ENCODE measurements around the gene GGNBP2. TPM values are rescaled to one million over a fixed set of nuclear protein-coding genes. Genes with fewer than 3 reads are reported as not detected.

GGNBP2 gene
- total RNA-seq, 2 experiments from 2014 or later = 96.2 to 99.9 TPM

DNA sequence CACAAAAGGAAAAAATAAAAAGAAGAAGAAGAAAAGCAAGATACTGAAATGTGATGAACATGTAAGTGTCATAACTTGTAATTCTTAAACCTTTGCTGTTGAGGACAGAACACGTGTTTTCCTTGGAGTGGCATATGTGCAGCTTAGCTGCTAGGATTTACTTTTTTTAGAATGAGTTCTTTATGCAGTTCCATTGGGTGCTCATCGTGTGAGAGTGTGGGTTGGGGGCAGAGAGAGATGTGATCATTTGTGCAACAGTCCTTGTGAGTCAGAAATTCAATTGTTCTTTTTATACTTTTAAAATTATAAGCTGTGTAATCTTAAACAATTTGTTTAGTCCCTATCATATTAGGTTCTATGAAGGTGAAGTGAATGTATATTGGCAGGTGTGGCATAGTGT is 41.4 kb downstream of the GGNBP2 start:
- Mint-ChIP-seq H3K27ac (no peak overlapping the region), H3K9me3 (no peaks in the 10 kb centered on the region), H3K36me3 (ENCODE audit: low read depth) (peaks cover 16% of the 10 kb centered on the region), H3K4me3 (no peak overlapping the region), H3K4me1 (ENCODE audit: low read depth) (peaks cover 8% of the 10 kb centered on the region), H3K27me3 (ENCODE audit: low read depth) (no peaks in the 10 kb centered on the region)
- DNase-seq = no peak
- intact Hi-C loops (cut with micrococcal nuclease) = no loop called here
- CTCF ChIA-PET = no interaction called here

GRCh38 chr17:36590082-36590481 is 45.4 kb downstream of the GGNBP2 start:
- CTCF ChIA-PET = no interaction called here
- H3K4me3 Mint-ChIP-seq = no peak overlapping the region
- no peak overlapping the region for H3K27ac Mint-ChIP-seq
- no peaks in the 10 kb centered on the region for H3K9me3 Mint-ChIP-seq
- peaks cover 16% of the 10 kb centered on the region for H3K36me3 Mint-ChIP-seq (ENCODE audit: low read depth)
- no peaks in the 10 kb centered on the region for H3K27me3 Mint-ChIP-seq (ENCODE audit: low read depth)
- intact Hi-C loops (cut with micrococcal nuclease) = loop anchor here (2.0 kb wide), 1 partner anchor 55 kb away; the partner anchor contains the start of genes MYO19 and PIGW
- no peak for DNase-seq
- peaks cover 23% of the 10 kb centered on the region for H3K4me1 Mint-ChIP-seq (ENCODE audit: low read depth)

DNA sequence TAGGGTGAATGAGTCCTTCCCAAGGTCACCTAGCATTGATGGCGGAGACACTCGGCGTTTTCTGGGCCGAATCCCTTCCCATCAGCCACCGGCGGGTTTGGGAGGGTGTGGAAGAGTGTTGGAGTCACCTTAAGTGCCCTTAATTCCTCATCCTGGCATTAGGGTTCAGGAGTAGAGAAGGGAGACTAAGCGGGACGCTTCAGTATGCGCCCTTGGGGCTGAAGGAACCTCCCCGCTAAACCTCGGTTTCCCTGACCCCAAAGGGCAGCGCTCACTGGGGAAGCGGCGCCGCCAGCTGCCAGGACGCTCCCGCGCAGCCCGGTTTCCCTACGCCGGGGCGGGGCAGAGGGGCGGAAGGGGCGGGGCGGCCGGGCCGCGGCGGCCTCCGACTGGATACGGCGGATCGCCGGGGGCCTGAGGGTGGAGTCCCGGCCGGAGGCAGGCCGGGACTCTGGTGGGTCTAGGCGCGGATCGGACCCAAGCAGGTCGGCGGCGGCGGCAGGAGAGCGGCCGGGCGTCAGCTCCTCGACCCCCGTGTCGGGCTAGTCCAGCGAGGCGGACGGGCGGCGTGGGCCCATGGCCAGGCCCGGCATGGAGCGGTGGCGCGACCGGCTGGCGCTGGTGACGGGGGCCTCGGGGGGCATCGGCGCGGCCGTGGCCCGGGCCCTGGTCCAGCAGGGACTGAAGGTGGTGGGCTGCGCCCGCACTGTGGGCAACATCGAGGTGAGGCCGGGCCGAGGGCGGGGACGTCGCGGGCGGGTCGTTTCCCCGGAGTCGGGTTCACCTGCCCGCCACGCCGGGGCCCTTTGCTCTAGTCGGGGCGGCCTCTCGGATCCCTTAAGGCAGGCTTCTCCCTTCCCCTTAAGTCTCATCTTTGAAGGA is 47.0 kb downstream of the GGNBP2 start, which contains the start of gene DHRS11:
DHRS11 (plus strand) TSS at position 446 of the 882 bp plus-strand sequence; CDS start at position 577, 131 bp downstream.
- Mint-ChIP-seq H3K36me3 (ENCODE audit: low read depth) (peaks cover 15% of the 10 kb centered on the region), H3K27me3 (ENCODE audit: low read depth) (no peaks in the 10 kb centered on the region), H3K4me3 (peak within 1 kb of the TSS; percentile 71), H3K9me3 (no peaks in the 10 kb centered on the region), H3K27ac (peak within 1 kb of the TSS; percentile 50), H3K4me1 (ENCODE audit: low read depth) (peaks cover 23% of the 10 kb centered on the region)
- DNase-seq = peak; percentile 83
- intact Hi-C loops (cut with micrococcal nuclease) = loop anchor here (1.0 to 2.0 kb wide), 2 partner anchors 47 to 57 kb away; partner anchors contain the start of genes GGNBP2, MYO19 and PIGW
- CTCF ChIA-PET = interaction anchor here (1.0 to 3.9 kb wide), 2 partner anchors 11 to 27 kb away, joined by 3 to 33 read pairs; partner anchors contain the start of gene MRM1

DNA sequence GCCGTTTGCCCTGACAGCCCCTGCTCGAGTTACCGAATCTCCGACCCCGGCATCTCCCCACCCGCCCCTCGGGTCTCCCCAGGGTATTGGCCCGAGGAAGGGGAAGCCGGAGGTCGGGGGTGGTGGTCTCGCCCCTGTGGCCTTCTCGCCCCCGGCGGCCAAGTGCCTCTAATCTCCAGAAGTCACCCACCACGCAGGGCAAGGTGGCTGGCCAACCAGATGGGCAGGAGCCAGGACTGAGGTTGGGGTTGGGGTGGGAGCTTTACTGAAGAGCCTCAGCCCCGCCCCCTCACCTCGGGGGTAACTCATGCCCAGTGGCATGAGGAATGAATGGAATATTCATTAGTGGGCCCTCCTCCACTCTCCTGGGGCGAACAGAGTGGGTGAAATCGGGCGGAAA is 47.6 kb downstream of the GGNBP2 start:
- no peaks in the 10 kb centered on the region for H3K9me3 Mint-ChIP-seq
- no peak for DNase-seq
- H3K4me1 Mint-ChIP-seq (ENCODE audit: low read depth) = peaks cover 23% of the 10 kb centered on the region
- intact Hi-C loops (cut with micrococcal nuclease) = no loop called here
- no peaks in the 10 kb centered on the region for H3K27me3 Mint-ChIP-seq (ENCODE audit: low read depth)
- CTCF ChIA-PET = interaction anchor here (3.9 kb wide), 1 partner anchor 11 kb away, joined by 33 read pairs; the partner anchor contains the start of gene MRM1
- no peak overlapping the region for H3K27ac Mint-ChIP-seq
- peak overlapping the region; percentile 71 for H3K4me3 Mint-ChIP-seq
- peaks cover 15% of the 10 kb centered on the region for H3K36me3 Mint-ChIP-seq (ENCODE audit: low read depth)

GRCh38 chr17:36592716-36593321 is 48.1 kb downstream of the GGNBP2 start:
- H3K36me3 Mint-ChIP-seq (ENCODE audit: low read depth) = peaks cover 12% of the 10 kb centered on the region
- H3K4me3 Mint-ChIP-seq = peak overlapping the region; percentile 71
- H3K27ac Mint-ChIP-seq = no peak overlapping the region
- no peaks in the 10 kb centered on the region for H3K9me3 Mint-ChIP-seq
- peaks cover 23% of the 10 kb centered on the region for H3K4me1 Mint-ChIP-seq (ENCODE audit: low read depth)
- CTCF ChIA-PET = interaction anchor here (1.1 to 3.9 kb wide), 2 partner anchors 10 to 33 kb away, joined by 3 to 33 read pairs; partner anchors contain the start of gene MRM1
- DNase-seq = peak; percentile 24
- no peaks in the 10 kb centered on the region for H3K27me3 Mint-ChIP-seq (ENCODE audit: low read depth)
- intact Hi-C loops (cut with micrococcal nuclease) = no loop called here

GRCh38 chr17:36593656-36594316 is 49.1 kb downstream of the GGNBP2 start:
- H3K4me3 Mint-ChIP-seq = no peak overlapping the region
- no peaks in the 10 kb centered on the region for H3K9me3 Mint-ChIP-seq
- H3K27ac Mint-ChIP-seq = no peak overlapping the region
- CTCF ChIA-PET = interaction anchor here (1.1 to 3.9 kb wide), 2 partner anchors 9 to 32 kb away, joined by 3 to 33 read pairs; partner anchors contain the start of gene MRM1
- H3K27me3 Mint-ChIP-seq (ENCODE audit: low read depth) = no peaks in the 10 kb centered on the region
- no peak for DNase-seq
- intact Hi-C loops (cut with micrococcal nuclease) = no loop called here
- H3K36me3 Mint-ChIP-seq (ENCODE audit: low read depth) = peaks cover 9% of the 10 kb centered on the region
- H3K4me1 Mint-ChIP-seq (ENCODE audit: low read depth) = peaks cover 23% of the 10 kb centered on the region

- Mint-ChIP-seq H3K27ac (no peak overlapping the region), H3K4me3 (no peak overlapping the region), H3K4me1 (ENCODE audit: low read depth) (peaks cover 23% of the 10 kb centered on the region), H3K36me3 (ENCODE audit: low read depth) (peaks cover 8% of the 10 kb centered on the region), H3K27me3 (ENCODE audit: low read depth) (no peaks in the 10 kb centered on the region), H3K9me3 (no peaks in the 10 kb centered on the region)
- no peak for DNase-seq
- CTCF ChIA-PET = interaction anchor here (0.6 to 3.9 kb wide), 2 partner anchors 8 to 109 kb away, joined by 4 to 33 read pairs; partner anchors contain the start of gene MRM1
- intact Hi-C loops (cut with micrococcal nuclease) = no loop called here
These were observed 50.1 kb downstream of the GGNBP2 start for GRCh38 chr17:36594626-36595401.

DNA sequence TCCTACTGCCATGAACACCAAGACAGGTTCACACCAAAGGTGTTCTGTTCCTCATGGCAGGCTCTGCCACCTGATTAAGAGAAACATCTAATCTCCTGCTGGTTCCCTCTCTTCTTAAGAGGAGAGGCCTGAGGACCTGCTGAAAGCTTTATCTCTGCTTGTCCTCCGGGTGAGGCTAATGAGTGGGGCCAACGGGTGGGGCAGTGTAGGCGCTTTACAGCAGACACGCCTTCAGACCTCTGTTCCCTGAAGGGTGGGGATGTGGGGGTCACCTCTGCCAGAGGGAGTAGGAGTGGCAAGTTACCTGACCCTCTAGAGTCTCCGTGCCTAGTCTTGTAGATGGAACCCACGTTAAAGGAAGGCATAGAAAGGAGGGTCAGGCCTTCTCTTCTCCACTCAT is 52.5 kb downstream of the GGNBP2 start:
- Mint-ChIP-seq H3K9me3 (no peaks in the 10 kb centered on the region), H3K4me1 (ENCODE audit: low read depth) (peaks cover 20% of the 10 kb centered on the region), H3K36me3 (ENCODE audit: low read depth) (peaks cover 8% of the 10 kb centered on the region), H3K27me3 (ENCODE audit: low read depth) (no peaks in the 10 kb centered on the region), H3K27ac (no peak overlapping the region), H3K4me3 (no peak overlapping the region)
- CTCF ChIA-PET = no interaction called here
- no peak for DNase-seq
- intact Hi-C loops (cut with micrococcal nuclease) = no loop called here

DNA sequence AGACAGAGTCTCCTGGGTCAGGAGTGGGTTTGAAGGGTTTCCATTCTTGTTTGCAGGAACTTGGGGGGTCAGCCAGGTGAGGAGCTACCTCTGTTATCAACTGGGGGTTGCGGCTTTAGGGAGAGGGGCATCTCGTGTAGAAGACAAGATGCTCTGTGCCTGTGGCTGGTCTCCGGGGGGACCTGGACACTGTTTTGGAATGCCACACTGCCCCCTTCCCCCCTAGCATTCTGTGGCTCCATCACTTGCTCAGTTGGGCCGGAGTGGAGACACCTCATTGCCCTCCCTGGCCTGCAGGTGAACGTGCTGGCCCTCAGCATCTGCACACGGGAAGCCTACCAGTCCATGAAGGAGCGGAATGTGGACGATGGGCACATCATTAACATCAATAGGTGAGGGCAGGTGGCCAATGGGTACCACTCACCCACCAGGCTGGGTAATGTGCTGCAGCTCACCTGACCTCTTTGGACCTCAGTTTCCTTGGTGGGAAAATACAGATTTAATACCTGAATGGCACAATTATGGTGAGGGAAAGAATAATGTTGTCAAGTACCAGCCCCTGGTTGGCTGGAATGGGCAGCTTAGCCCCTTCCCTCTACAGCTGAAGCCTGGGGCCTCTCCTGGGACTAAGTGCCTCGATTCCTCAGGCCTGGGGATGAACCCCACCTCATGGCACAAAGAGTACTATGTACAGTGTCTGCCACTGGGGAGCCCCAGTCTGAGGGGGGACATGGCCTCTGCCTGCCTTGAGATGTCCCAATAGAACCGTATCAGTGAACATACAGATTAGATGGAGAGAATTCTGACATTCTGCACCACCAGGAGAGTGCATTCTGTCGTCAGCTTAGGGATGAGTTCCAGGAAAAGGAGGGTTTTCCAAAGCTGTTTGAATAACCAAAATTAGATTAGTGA is 53.4 kb downstream of the GGNBP2 start:
- CTCF ChIA-PET = no interaction called here
- Mint-ChIP-seq H3K4me1 (ENCODE audit: low read depth) (peaks cover 14% of the 10 kb centered on the region), H3K9me3 (no peaks in the 10 kb centered on the region), H3K27me3 (ENCODE audit: low read depth) (no peaks in the 10 kb centered on the region), H3K36me3 (ENCODE audit: low read depth) (peaks cover 8% of the 10 kb centered on the region), H3K4me3 (no peak overlapping the region), H3K27ac (no peak overlapping the region)
- intact Hi-C loops (cut with micrococcal nuclease) = no loop called here
- DNase-seq = no peak

GRCh38 chr17:36598951-36599401 is 54.3 kb downstream of the GGNBP2 start:
- CTCF ChIA-PET = no interaction called here
- Mint-ChIP-seq H3K36me3 (ENCODE audit: low read depth) (peaks cover 9% of the 10 kb centered on the region), H3K4me3 (no peak overlapping the region), H3K27me3 (ENCODE audit: low read depth) (no peaks in the 10 kb centered on the region), H3K27ac (no peak overlapping the region), H3K4me1 (ENCODE audit: low read depth) (peaks cover 15% of the 10 kb centered on the region), H3K9me3 (no peaks in the 10 kb centered on the region)
- no peak for DNase-seq
- intact Hi-C loops (cut with micrococcal nuclease) = no loop called here

Data from activated naive CD4-positive, alpha-beta T cell treated with anti-CD3 and anti-CD28 coated beads for 36 hours (primary cell).